Endothelial cell (in vitro differentiated cells): ENCODE data around the gene MED13L. TPM values are rescaled to one million over a fixed set of nuclear protein-coding genes. Genes with fewer than 3 reads are reported as not detected.

ENCODE experiments used
- DNase-seq: peaks from one replicate; pipeline ENCODE4 v3.0.0; 2021; ENCODE audit warnings: low spot score
- H3K27ac Mint-ChIP-seq: one replicate; pipeline ENCODE4 v1.8.0; 2021; ENCODE audit warnings: mixed read lengths, inconsistent platforms; ENCODE audit not compliant: unreplicated experiment
- H3K27me3 Mint-ChIP-seq: one replicate; pipeline ENCODE4 v1.8.0; 2021; ENCODE audit warnings: mild to moderate bottlenecking, moderate library complexity, mixed read lengths, inconsistent platforms; ENCODE audit not compliant: unreplicated experiment
- H3K36me3 Mint-ChIP-seq: one replicate; pipeline ENCODE4 v1.8.0; 2021; ENCODE audit warnings: mild to moderate bottlenecking, low read depth, mixed read lengths, inconsistent platforms; ENCODE audit not compliant: unreplicated experiment
- H3K4me1 Mint-ChIP-seq: one replicate; pipeline ENCODE4 v1.8.0; 2021; ENCODE audit warnings: mild to moderate bottlenecking, mixed read lengths, inconsistent platforms; ENCODE audit not compliant: unreplicated experiment
- H3K4me3 Mint-ChIP-seq: one replicate; pipeline ENCODE4 v1.8.0; 2021; ENCODE audit warnings: mild to moderate bottlenecking, mixed read lengths, inconsistent platforms; ENCODE audit not compliant: unreplicated experiment
- H3K9me3 Mint-ChIP-seq: one replicate; pipeline ENCODE4 v1.8.0; 2021; ENCODE audit warnings: mixed read lengths, inconsistent platforms; ENCODE audit not compliant: unreplicated experiment
- CTCF ChIP-seq: fragments of 200-600 bp; sonication (generic); IDR thresholded peaks from one replicate; pipeline ENCODE4 v1.5.0; 2021; ENCODE audit warnings: antibody characterized with exemption; ENCODE audit not compliant: unreplicated experiment
- total RNA-seq: library from RNA; stranded (reverse); fragmentation: NEBNext Ultra II Directional; extraction: Animal tissue kit (Norgen Biotek cat#: 25700); gene quantifications from one replicate; pipeline ENCODE4 v1.2.1, GENCODE V29; 2021; ENCODE audit not compliant: unreplicated experiment

Gene MED13L
- total RNA-seq, 1 donor from 2014 or later = 97.0 TPM

GRCh38 chr12:116216022-116216756 is 61.3 kb downstream of the MED13L start:
- TF ChIP-seq CTCF = no peak
- Mint-ChIP-seq H3K36me3 (no peaks in the 10 kb centered on the region), H3K4me3 (no peak overlapping the region), H3K27ac (peak overlapping the region; percentile 18), H3K4me1 (peaks cover 16% of the 10 kb centered on the region), H3K27me3 (peaks cover 1% of the 10 kb centered on the region), H3K9me3 (no peaks in the 10 kb centered on the region)
- no peak for DNase-seq

DNA sequence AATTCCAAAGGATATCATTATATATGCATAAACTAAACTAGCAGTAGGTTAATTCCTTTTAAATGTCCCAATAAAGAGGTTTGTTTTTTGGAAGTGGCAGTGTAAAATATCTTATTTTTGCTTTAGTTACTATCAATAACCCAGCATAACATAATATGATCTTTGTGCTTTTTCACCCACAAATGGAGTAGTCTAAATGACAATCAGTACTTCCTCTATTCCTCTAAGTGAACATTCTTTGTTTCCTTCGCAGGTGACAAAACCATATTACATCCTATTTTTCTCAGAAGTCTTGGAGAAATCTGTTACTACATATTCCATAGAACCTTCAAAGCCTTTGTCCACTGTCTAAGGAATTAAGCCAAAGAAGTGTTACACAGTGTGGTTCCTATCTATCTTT is 62.5 kb downstream of the MED13L start:
- no peak overlapping the region for H3K27ac Mint-ChIP-seq
- no peak overlapping the region for H3K4me3 Mint-ChIP-seq
- no peaks in the 10 kb centered on the region for H3K9me3 Mint-ChIP-seq
- H3K27me3 Mint-ChIP-seq = peaks cover 3% of the 10 kb centered on the region
- TF ChIP-seq CTCF = no peak
- peaks cover 22% of the 10 kb centered on the region for H3K4me1 Mint-ChIP-seq
- DNase-seq = no peak
- no peaks in the 10 kb centered on the region for H3K36me3 Mint-ChIP-seq

DNA sequence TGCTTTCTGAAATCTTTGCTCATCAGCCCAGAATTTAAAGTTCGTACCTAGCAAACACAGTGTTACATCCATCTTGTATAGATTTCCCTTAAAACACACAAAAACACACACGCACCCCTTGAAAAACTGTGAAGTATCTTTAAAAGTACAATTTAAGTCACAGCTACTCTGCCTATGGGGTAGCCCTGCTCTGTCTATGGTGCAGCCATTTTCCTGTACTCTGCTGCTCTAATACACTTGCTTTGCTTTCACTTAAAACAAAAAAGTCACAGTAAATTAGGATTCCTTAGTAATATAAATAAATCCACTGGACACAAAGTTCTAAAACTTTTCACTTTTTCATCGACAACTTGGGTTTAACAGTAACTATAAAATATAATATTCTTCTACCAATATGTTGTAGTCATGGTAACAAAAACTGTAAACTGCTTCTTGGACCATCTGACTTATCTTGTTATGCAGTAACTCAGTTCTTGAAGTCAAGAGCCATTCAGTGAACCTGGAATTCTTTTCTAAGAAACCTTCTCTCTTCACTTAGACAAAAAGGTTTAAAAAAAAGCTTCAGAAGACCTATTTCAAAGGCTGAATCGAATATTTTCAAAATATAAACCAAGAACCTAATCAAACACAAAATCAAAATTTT is 63.5 kb downstream of the MED13L start:
- H3K4me1 Mint-ChIP-seq = peaks cover 22% of the 10 kb centered on the region
- H3K27ac Mint-ChIP-seq = no peak overlapping the region
- DNase-seq = no peak
- no peak for TF ChIP-seq CTCF
- H3K9me3 Mint-ChIP-seq = no peaks in the 10 kb centered on the region
- H3K4me3 Mint-ChIP-seq = no peak overlapping the region
- H3K27me3 Mint-ChIP-seq = peaks cover 3% of the 10 kb centered on the region
- H3K36me3 Mint-ChIP-seq = no peaks in the 10 kb centered on the region

- peaks cover 22% of the 10 kb centered on the region for H3K4me1 Mint-ChIP-seq
- no peak for DNase-seq
- no peaks in the 10 kb centered on the region for H3K9me3 Mint-ChIP-seq
- no peak overlapping the region for H3K27ac Mint-ChIP-seq
- H3K27me3 Mint-ChIP-seq = peaks cover 3% of the 10 kb centered on the region
- no peaks in the 10 kb centered on the region for H3K36me3 Mint-ChIP-seq
- no peak overlapping the region for H3K4me3 Mint-ChIP-seq
- no peak for TF ChIP-seq CTCF
Observed at GRCh38 chr12:116213014-116213413, 64.5 kb downstream of the MED13L start.

GRCh38 chr12:116210762-116211161 is 66.7 kb downstream of the MED13L start:
- no peak for DNase-seq
- Mint-ChIP-seq H3K9me3 (no peaks in the 10 kb centered on the region), H3K36me3 (no peaks in the 10 kb centered on the region), H3K27ac (no peak overlapping the region), H3K4me1 (peaks cover 18% of the 10 kb centered on the region), H3K4me3 (no peak overlapping the region), H3K27me3 (peaks cover 3% of the 10 kb centered on the region)
- TF ChIP-seq CTCF = no peak
